Astrocyte (in vitro differentiated cells and primary cell): ENCODE data around the gene DCX.

Experiments used
- CTCF ChIP-seq: IDR thresholded peaks from 2 replicates; pipeline ENCODE4 v1.5.1; 2011; ENCODE audit warnings: low read depth, mild to moderate bottlenecking, inconsistent platforms, low read length, moderate library complexity; ENCODE audit not compliant: insufficient read depth
- EZH2 ChIP-seq: IDR thresholded peaks from 2 replicates; pipeline ENCODE4 v1.6.1; 2012; ENCODE audit warnings: mild to moderate bottlenecking, low read length, inconsistent platforms; ENCODE audit not compliant: insufficient read depth

- no peak for TF ChIP-seq CTCF
- no peak for TF ChIP-seq EZH2
Observed at GRCh38 chrX:111328858-111329257, 83.1 kb downstream of the DCX start.
